HepG2 (cell line): Measurements from ENCODE around the gene CORO7. TPM values are rescaled to one million over a fixed set of nuclear protein-coding genes. Genes with fewer than 3 reads are reported as not detected.

ENCODE experiments used
- KDM4B ChIP-seq: sonication (generic); formaldehyde crosslinking; IDR thresholded peaks from 2 replicates; pipeline ENCODE4 v1.4.0; 2020; ENCODE audit warnings: missing genetic modification reagents
- KLF16 ChIP-seq, 2 experiments: sonication (generic) in 1 of 2; formaldehyde crosslinking in 1 of 2; IDR thresholded peaks; 2 replicates each; pipeline versions ENCODE4 v1.6.1 to v1.8.0; 2016 to 2023; ENCODE audit warnings: missing genetic modification reagents in 2 of 2, missing compliant biosample characterization in 1 of 2
- MTF1 ChIP-seq: sonication (generic); formaldehyde crosslinking; IDR thresholded peaks from 2 replicates; pipeline ENCODE4 v1.5.0; 2020; ENCODE audit warnings: missing genetic modification reagents
- MTF2 ChIP-seq: sonication (generic); formaldehyde crosslinking; IDR thresholded peaks from 2 replicates; pipeline ENCODE4 v1.5.0; 2020; ENCODE audit warnings: missing genetic modification reagents, borderline replicate concordance
- RBAK ChIP-seq: sonication (generic); formaldehyde crosslinking; IDR thresholded peaks from 2 replicates; pipeline ENCODE4 v1.5.1; 2020; ENCODE audit warnings: mild to moderate bottlenecking, missing genetic modification reagents
- RBM22 ChIP-seq: fragments of 200-400 bp; formaldehyde crosslinking; optimal IDR thresholded peaks from 2 replicates; pipeline ENCODE3; 2017; ENCODE audit warnings: mild to moderate bottlenecking, low read length, moderate library complexity
- ZNF138 ChIP-seq: sonication (generic); formaldehyde crosslinking; IDR thresholded peaks from 2 replicates; pipeline ENCODE4 v1.5.0; 2020; ENCODE audit warnings: mild to moderate bottlenecking, low read depth, missing genetic modification reagents
- ZNF383 ChIP-seq: sonication (generic); formaldehyde crosslinking; IDR thresholded peaks from 2 replicates; pipeline ENCODE4 v1.4.0; 2020; ENCODE audit warnings: missing genetic modification reagents, mild to moderate bottlenecking, borderline replicate concordance
- ZNF616 ChIP-seq: sonication (generic); formaldehyde crosslinking; IDR thresholded peaks from 2 replicates; pipeline ENCODE4 v1.5.0; 2020; ENCODE audit warnings: low read depth, mild to moderate bottlenecking, missing genetic modification reagents
- ZSCAN25 ChIP-seq: sonication (generic); formaldehyde crosslinking; IDR thresholded peaks from 2 replicates; pipeline ENCODE4 v1.8.0; 2022; ENCODE audit warnings: mild to moderate bottlenecking, missing genetic modification reagents
- polyA plus RNA-seq, 8 experiments: library from polyadenylated mRNA; depleted of rRNA in 3 of 8; stranded (reverse) in 7 of 8; unstranded in 1 of 8; fragments of >200 nt; fragmentation: Illumina TruSeq in 4 of 8; extraction: Trizol in 4 of 8; gene quantifications; 2 replicates each; pipeline versions ENCODE4 v1.2.1 to v1.2.3, GENCODE V29; 2011 to 2016; ENCODE audit warnings: low read depth in 4 of 8, missing spikeins in 1 of 8, mixed read lengths in 1 of 8; ENCODE audit not compliant: insufficient read depth in 1 of 8
- total RNA-seq, 5 experiments: library from RNA; depleted of rRNA; stranded (reverse); fragments of >200 nt; fragmentation: Illumina TruSeq; extraction: Trizol; gene quantifications; 2 replicates each; pipeline ENCODE4 v1.2.3, GENCODE V29; 2016; ENCODE audit warnings: low read depth in 1 of 5
- TF ChIP-seq, protein P1 (sequence below): IDR thresholded peaks from 2 replicates; pipeline ENCODE4 v1.6.1; 2016; ENCODE audit warnings: low read depth, missing genetic modification reagents, missing compliant biosample characterization
- TF ChIP-seq, protein P2 (sequence below): sonication (generic); formaldehyde crosslinking; IDR thresholded peaks from 2 replicates; pipeline ENCODE4 v1.5.0; 2020; ENCODE audit warnings: missing genetic modification reagents
- TF ChIP-seq, protein P3 (sequence below): sonication (generic); formaldehyde crosslinking; IDR thresholded peaks from 2 replicates; pipeline ENCODE4 v1.5.0; 2020; ENCODE audit warnings: missing genetic modification reagents
- TF ChIP-seq, protein P4 (sequence below): IDR thresholded peaks from 2 replicates; pipeline ENCODE4 v1.6.1; 2012; ENCODE audit warnings: inconsistent platforms
- TF ChIP-seq, protein P5 (sequence below), 2 experiments: sonication (generic) in 1 of 2; formaldehyde crosslinking in 1 of 2; IDR thresholded peaks; 2 replicates each; pipeline versions ENCODE4 v1.4.0 to v1.6.1; 2016 to 2020; ENCODE audit warnings: borderline replicate concordance in 1 of 2, low read depth in 1 of 2, mild to moderate bottlenecking in 1 of 2, missing genetic modification reagents in 1 of 2

Gene CORO7
- total and polyA plus RNA-seq, 2 of the 13 experiments (the other 11 are each of a cell fraction or from before 2014, with no cell fraction given), result 9.9 to 14.3 TPM

DNA sequence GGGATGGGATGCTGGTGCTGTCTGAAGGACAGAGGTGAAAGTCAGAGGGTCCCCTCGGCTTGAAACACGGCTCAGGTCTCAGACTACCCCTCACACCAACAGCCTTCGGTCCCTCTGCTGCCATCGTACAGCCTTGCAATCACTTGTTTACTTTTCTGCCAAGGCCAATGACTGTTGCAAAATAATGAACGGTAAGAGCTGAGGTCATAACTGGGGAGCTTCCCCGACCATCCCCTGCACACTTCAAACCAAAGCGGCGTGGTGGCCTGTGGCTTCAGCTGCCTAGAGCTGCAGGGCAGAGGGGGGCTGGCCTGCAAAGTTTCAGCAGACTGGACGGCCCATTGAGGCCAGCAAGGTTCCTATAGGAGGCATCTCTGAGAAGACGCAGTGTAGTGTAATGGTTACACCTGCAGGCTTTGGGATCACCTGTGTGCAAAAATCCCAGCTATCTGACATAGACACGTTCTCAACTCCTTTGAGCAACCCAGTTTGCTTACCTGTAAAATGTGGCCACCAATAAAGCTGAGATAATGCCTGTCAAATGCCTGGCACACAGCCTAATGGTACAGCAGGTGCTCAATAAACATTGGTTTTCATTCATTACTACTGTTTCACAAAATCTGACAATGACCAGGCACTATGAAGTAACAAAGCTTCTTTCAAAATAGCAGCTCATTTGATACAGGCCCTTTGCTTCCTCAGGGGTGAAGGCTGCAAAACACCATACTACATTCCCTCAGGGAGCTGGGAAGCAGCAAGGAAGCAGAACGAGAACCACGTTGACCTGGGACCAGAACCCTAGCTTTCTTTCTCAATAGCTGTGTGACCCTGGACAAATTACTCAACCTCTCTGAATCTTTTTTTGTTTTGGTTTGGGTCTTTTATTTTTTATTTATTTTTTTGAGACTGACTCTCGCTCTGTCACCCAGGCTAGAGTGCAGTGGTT, 70.3 kb downstream of the CORO7 start (continued):
- TF ChIP-seq MTF2 (CRISPR knock-in tag) (0 out of 2 replicates have a peak, but pooled peaks have one; percentile 19), MTF1 (CRISPR knock-in tag) (no peak), ZNF616 (CRISPR knock-in tag) (no peak), KLF16 (CRISPR knock-in tag; IDR thresholded peaks at IDR 0.05) (peak in 1 of 2 experiments; percentile 90; a peak in 2 of 4 replicates), ZNF138 (CRISPR knock-in tag) (no peak), RBM22 (peak; percentile 76), RBAK (CRISPR knock-in tag) (no peak), ZSCAN25 (CRISPR knock-in tag) (peak; percentile 90), ZNF383 (CRISPR knock-in tag) (no peak), KDM4B (CRISPR knock-in tag) (0 out of 2 replicates have a peak, but pooled peaks have one; percentile 61)
- TF ChIP-seq, protein P1, sequence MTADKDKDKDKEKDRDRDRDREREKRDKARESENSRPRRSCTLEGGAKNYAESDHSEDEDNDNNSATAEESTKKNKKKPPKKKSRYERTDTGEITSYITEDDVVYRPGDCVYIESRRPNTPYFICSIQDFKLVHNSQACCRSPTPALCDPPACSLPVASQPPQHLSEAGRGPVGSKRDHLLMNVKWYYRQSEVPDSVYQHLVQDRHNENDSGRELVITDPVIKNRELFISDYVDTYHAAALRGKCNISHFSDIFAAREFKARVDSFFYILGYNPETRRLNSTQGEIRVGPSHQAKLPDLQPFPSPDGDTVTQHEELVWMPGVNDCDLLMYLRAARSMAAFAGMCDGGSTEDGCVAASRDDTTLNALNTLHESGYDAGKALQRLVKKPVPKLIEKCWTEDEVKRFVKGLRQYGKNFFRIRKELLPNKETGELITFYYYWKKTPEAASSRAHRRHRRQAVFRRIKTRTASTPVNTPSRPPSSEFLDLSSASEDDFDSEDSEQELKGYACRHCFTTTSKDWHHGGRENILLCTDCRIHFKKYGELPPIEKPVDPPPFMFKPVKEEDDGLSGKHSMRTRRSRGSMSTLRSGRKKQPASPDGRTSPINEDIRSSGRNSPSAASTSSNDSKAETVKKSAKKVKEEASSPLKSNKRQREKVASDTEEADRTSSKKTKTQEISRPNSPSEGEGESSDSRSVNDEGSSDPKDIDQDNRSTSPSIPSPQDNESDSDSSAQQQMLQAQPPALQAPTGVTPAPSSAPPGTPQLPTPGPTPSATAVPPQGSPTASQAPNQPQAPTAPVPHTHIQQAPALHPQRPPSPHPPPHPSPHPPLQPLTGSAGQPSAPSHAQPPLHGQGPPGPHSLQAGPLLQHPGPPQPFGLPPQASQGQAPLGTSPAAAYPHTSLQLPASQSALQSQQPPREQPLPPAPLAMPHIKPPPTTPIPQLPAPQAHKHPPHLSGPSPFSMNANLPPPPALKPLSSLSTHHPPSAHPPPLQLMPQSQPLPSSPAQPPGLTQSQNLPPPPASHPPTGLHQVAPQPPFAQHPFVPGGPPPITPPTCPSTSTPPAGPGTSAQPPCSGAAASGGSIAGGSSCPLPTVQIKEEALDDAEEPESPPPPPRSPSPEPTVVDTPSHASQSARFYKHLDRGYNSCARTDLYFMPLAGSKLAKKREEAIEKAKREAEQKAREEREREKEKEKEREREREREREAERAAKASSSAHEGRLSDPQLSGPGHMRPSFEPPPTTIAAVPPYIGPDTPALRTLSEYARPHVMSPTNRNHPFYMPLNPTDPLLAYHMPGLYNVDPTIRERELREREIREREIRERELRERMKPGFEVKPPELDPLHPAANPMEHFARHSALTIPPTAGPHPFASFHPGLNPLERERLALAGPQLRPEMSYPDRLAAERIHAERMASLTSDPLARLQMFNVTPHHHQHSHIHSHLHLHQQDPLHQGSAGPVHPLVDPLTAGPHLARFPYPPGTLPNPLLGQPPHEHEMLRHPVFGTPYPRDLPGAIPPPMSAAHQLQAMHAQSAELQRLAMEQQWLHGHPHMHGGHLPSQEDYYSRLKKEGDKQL (CRISPR knock-in tag), result peak; percentile 78; the same call in 1 of the 2 replicates
- TF ChIP-seq, protein P2, sequence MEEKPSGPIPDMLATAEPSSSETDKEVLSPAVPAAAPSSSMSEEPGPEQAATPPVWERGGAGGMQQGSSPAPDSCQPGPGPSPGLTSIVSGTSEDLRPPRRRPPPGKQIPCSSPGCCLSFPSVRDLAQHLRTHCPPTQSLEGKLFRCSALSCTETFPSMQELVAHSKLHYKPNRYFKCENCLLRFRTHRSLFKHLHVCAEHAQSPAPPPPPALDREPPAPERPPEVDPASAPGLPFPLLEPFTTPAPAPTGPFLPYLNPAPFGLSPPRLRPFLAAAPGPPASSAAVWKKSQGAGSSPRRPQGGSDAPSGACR (CRISPR knock-in tag), result no peak
- TF ChIP-seq, protein P3, sequence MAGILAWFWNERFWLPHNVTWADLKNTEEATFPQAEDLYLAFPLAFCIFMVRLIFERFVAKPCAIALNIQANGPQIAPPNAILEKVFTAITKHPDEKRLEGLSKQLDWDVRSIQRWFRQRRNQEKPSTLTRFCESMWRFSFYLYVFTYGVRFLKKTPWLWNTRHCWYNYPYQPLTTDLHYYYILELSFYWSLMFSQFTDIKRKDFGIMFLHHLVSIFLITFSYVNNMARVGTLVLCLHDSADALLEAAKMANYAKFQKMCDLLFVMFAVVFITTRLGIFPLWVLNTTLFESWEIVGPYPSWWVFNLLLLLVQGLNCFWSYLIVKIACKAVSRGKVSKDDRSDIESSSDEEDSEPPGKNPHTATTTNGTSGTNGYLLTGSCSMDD (CRISPR knock-in tag), result no peak
- TF ChIP-seq, protein P4, sequence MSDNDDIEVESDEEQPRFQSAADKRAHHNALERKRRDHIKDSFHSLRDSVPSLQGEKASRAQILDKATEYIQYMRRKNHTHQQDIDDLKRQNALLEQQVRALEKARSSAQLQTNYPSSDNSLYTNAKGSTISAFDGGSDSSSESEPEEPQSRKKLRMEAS, result peak; percentile 74
- TF ChIP-seq, protein P5, sequence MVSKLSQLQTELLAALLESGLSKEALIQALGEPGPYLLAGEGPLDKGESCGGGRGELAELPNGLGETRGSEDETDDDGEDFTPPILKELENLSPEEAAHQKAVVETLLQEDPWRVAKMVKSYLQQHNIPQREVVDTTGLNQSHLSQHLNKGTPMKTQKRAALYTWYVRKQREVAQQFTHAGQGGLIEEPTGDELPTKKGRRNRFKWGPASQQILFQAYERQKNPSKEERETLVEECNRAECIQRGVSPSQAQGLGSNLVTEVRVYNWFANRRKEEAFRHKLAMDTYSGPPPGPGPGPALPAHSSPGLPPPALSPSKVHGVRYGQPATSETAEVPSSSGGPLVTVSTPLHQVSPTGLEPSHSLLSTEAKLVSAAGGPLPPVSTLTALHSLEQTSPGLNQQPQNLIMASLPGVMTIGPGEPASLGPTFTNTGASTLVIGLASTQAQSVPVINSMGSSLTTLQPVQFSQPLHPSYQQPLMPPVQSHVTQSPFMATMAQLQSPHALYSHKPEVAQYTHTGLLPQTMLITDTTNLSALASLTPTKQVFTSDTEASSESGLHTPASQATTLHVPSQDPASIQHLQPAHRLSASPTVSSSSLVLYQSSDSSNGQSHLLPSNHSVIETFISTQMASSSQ (IDR thresholded peaks at IDR 0.05; ENCODE audit: low read depth), result no peak
- TF ChIP-seq, protein P5 (CRISPR knock-in tag; IDR thresholded peaks at IDR 0.05; ENCODE audit: borderline replicate concordance), result peak; percentile 73; the same call in 1 of the 2 replicates
